ENCODE results near the gene LTBP3. TPM values are rescaled to one million over a fixed set of nuclear protein-coding genes. Genes with fewer than 3 reads are reported as not detected.

LTBP3 gene
- total RNA-seq, 1 experiment from 2014 or later = 22.9 TPM

- Histone ChIP-seq H3K4me1 (replicated peaks) (peaks cover 48% of the 10 kb centered on the region), H3K9me3 (replicated peaks) (peaks cover 17% of the 10 kb centered on the region), H3K27me3 (replicated peaks) (peaks cover 55% of the 10 kb centered on the region), H3K4me3 (peak overlapping the region; percentile 59), H3K36me3 (peaks cover 89% of the 10 kb centered on the region), H3K27ac (peak overlapping the region; percentile 98)
- DNase-seq (ENCODE audit: low read depth in 1 of 2, low spot score in 2 of 2) = peak in 1 of 2 experiments; percentile 86
These were observed 54.0 kb downstream of the LTBP3 start for GRCh38 chr11:65503949-65504673.

- Histone ChIP-seq H3K27me3 (replicated peaks) (peaks cover 56% of the 10 kb centered on the region), H3K4me3 (peak overlapping the region; percentile 59), H3K9me3 (replicated peaks) (peaks cover 17% of the 10 kb centered on the region), H3K4me1 (replicated peaks) (peaks cover 51% of the 10 kb centered on the region), H3K36me3 (peaks cover 90% of the 10 kb centered on the region), H3K27ac (peak overlapping the region; percentile 98)
- no peak for DNase-seq (ENCODE audit: low read depth in 1 of 2, low spot score in 2 of 2)
These were observed 54.7 kb downstream of the LTBP3 start for GRCh38 chr11:65503368-65503948.

GRCh38 chr11:65502555-65503367 lies 55.4 kb downstream of the LTBP3 start:
- peak in 1 of 2 experiments; percentile 77 for DNase-seq (ENCODE audit: low read depth in 1 of 2, low spot score in 2 of 2)
- H3K9me3 ChIP-seq (replicated peaks) = peaks cover 16% of the 10 kb centered on the region
- peaks cover 52% of the 10 kb centered on the region for H3K4me1 ChIP-seq (replicated peaks)
- H3K27me3 ChIP-seq (replicated peaks) = peaks cover 54% of the 10 kb centered on the region
- H3K27ac ChIP-seq = peak overlapping the region; percentile 98
- peak overlapping the region; percentile 59 for H3K4me3 ChIP-seq
- H3K36me3 ChIP-seq = peaks cover 88% of the 10 kb centered on the region

GRCh38 chr11:65502274-65502554 lies 55.9 kb downstream of the LTBP3 start:
- Histone ChIP-seq H3K36me3 (peaks cover 83% of the 10 kb centered on the region), H3K27me3 (replicated peaks) (peaks cover 49% of the 10 kb centered on the region), H3K4me3 (peak overlapping the region; percentile 59), H3K9me3 (replicated peaks) (peaks cover 11% of the 10 kb centered on the region; the same call in 1 of the 2 replicates), H3K27ac (peak overlapping the region; percentile 98), H3K4me1 (replicated peaks) (peaks cover 49% of the 10 kb centered on the region)
- DNase-seq (ENCODE audit: low read depth in 1 of 2, low spot score in 2 of 2) = peak in 1 of 2 experiments; percentile 79

GRCh38 chr11:65501472-65502273 lies 56.5 kb downstream of the LTBP3 start:
- peaks cover 5% of the 10 kb centered on the region; the same call in 1 of the 2 replicates for H3K9me3 ChIP-seq (replicated peaks)
- peak in 1 of 2 experiments; percentile 78 for DNase-seq (ENCODE audit: low read depth in 1 of 2, low spot score in 2 of 2)
- peaks cover 49% of the 10 kb centered on the region for H3K4me1 ChIP-seq (replicated peaks)
- H3K36me3 ChIP-seq = peaks cover 77% of the 10 kb centered on the region
- H3K27me3 ChIP-seq (replicated peaks) = peaks cover 43% of the 10 kb centered on the region
- peak overlapping the region; percentile 98 for H3K27ac ChIP-seq
- peak overlapping the region; percentile 59 for H3K4me3 ChIP-seq

- H3K9me3 ChIP-seq (replicated peaks) = no peaks in the 10 kb centered on the region
- no peak for DNase-seq (ENCODE audit: low read depth in 1 of 2, low spot score in 2 of 2)
- H3K4me1 ChIP-seq (replicated peaks) = peaks cover 49% of the 10 kb centered on the region
- H3K27me3 ChIP-seq (replicated peaks) = peaks cover 38% of the 10 kb centered on the region
- H3K36me3 ChIP-seq = peaks cover 72% of the 10 kb centered on the region
- H3K4me3 ChIP-seq = peak overlapping the region; percentile 59
- H3K27ac ChIP-seq = peak overlapping the region; percentile 98
These were observed 57.0 kb downstream of the LTBP3 start for GRCh38 chr11:65501186-65501471.

- H3K36me3 ChIP-seq = peaks cover 66% of the 10 kb centered on the region
- peak; percentile 73 to 87 for DNase-seq (ENCODE audit: low read depth in 1 of 2, low spot score in 2 of 2)
- H3K27ac ChIP-seq = peak overlapping the region; percentile 98
- H3K9me3 ChIP-seq (replicated peaks) = no peaks in the 10 kb centered on the region
- peaks cover 35% of the 10 kb centered on the region for H3K27me3 ChIP-seq (replicated peaks)
- H3K4me3 ChIP-seq = peak overlapping the region; percentile 59
- peaks cover 49% of the 10 kb centered on the region for H3K4me1 ChIP-seq (replicated peaks)
These were observed 57.6 kb downstream of the LTBP3 start for GRCh38 chr11:65500387-65501185.

- DNase-seq (ENCODE audit: low read depth in 1 of 2, low spot score in 2 of 2) = no peak
- H3K36me3 ChIP-seq = peaks cover 59% of the 10 kb centered on the region
These were observed 58.3 kb downstream of the LTBP3 start for GRCh38 chr11:65499713-65500386.

GRCh38 chr11:65498977-65499712 lies 59.0 kb downstream of the LTBP3 start, which contains the start of gene MALAT1:
Gene MALAT1 (plus strand): TSS chr11:65499045.
- Histone ChIP-seq H3K4me1 (replicated peaks) (peaks cover 41% of the 10 kb centered on the region), H3K4me3 (peak within 1 kb of the TSS; percentile 59), H3K36me3 (peaks cover 52% of the 10 kb centered on the region), H3K9me3 (replicated peaks) (no peaks in the 10 kb centered on the region), H3K27ac (peak within 1 kb of the TSS; percentile 98), H3K27me3 (replicated peaks) (peaks cover 23% of the 10 kb centered on the region)
- DNase-seq (ENCODE audit: low read depth in 1 of 2, low spot score in 2 of 2) = peak; percentile 98 to 99

More at GRCh38 chr11:65499713-65500386, 58.3 kb downstream of the LTBP3 start:
- peaks cover 30% of the 10 kb centered on the region for H3K27me3 ChIP-seq (replicated peaks)
- peak overlapping the region; percentile 98 for H3K27ac ChIP-seq
- H3K4me3 ChIP-seq = peak overlapping the region; percentile 59
- peaks cover 41% of the 10 kb centered on the region for H3K4me1 ChIP-seq (replicated peaks)
- H3K9me3 ChIP-seq (replicated peaks) = no peaks in the 10 kb centered on the region

- no peak for DNase-seq (ENCODE audit: low read depth in 1 of 2, low spot score in 2 of 2)
- peak overlapping the region; percentile 59 for H3K4me3 ChIP-seq
- H3K27ac ChIP-seq = peak overlapping the region; percentile 98
- no peaks in the 10 kb centered on the region for H3K9me3 ChIP-seq (replicated peaks)
- peaks cover 20% of the 10 kb centered on the region for H3K27me3 ChIP-seq (replicated peaks)
- peaks cover 41% of the 10 kb centered on the region for H3K4me1 ChIP-seq (replicated peaks)
- peaks cover 47% of the 10 kb centered on the region for H3K36me3 ChIP-seq
These were observed 59.5 kb downstream of the LTBP3 start for GRCh38 chr11:65498727-65498976.

- Histone ChIP-seq H3K27ac (peak overlapping the region; percentile 98), H3K9me3 (replicated peaks) (no peaks in the 10 kb centered on the region), H3K4me1 (replicated peaks) (peaks cover 45% of the 10 kb centered on the region), H3K36me3 (peaks cover 42% of the 10 kb centered on the region), H3K4me3 (peak overlapping the region; percentile 59), H3K27me3 (replicated peaks) (peaks cover 15% of the 10 kb centered on the region)
- DNase-seq (ENCODE audit: low read depth in 1 of 2, low spot score in 2 of 2) = peak; percentile 70 to 88
These were observed 60.0 kb downstream of the LTBP3 start for GRCh38 chr11:65498042-65498726.

Data from SJSA1 (cell line).